ENCODE measurements around the gene POLR2F.
"Not testable (repeated sequence)": the region's sequence is repeated elsewhere in the genome, so short reads cannot be mapped to it uniquely, and the experiment has no call there.

Gene POLR2F

GRCh38 chr22:37953062-37953436 is 450 bp upstream of the POLR2F start:
- DNase-seq (ENCODE audit: low read depth), result no peak

GRCh38 chr22:37954686-37955085 is 1.2 kb downstream of the POLR2F start:
- DNase-seq (ENCODE audit: low read depth), result no peak

GRCh38 chr22:37955825-37956397 is 2.4 kb downstream of the POLR2F start:
- DNase-seq (ENCODE audit: low read depth), result not testable (repeated sequence)

GRCh38 chr22:37957232-37957631 is 3.7 kb downstream of the POLR2F start:
- no peak for DNase-seq (ENCODE audit: low read depth)

GRCh38 chr22:37959231-37959825 is 5.8 kb downstream of the POLR2F start:
- DNase-seq (ENCODE audit: low read depth), result no peak

- DNase-seq (ENCODE audit: low read depth), result no peak
Measured at GRCh38 chr22:37961062-37961461, 7.6 kb downstream of the POLR2F start.

GRCh38 chr22:37965940-37966664 is 12.6 kb downstream of the POLR2F start:
- no peak for DNase-seq (ENCODE audit: low read depth)

GRCh38 chr22:37967147-37967546 is 13.6 kb downstream of the POLR2F start:
- DNase-seq (ENCODE audit: low read depth), result no peak

- DNase-seq (ENCODE audit: low read depth), result no peak
Measured at GRCh38 chr22:37967637-37968451, 14.3 kb downstream of the POLR2F start.

- DNase-seq (ENCODE audit: low read depth), result no peak
Measured at GRCh38 chr22:37968452-37969251, 15.2 kb downstream of the POLR2F start.

GRCh38 chr22:37970864-37971263 is 17.4 kb downstream of the POLR2F start:
- no peak for DNase-seq (ENCODE audit: low read depth)

- DNase-seq (ENCODE audit: low read depth), result no peak
Measured at GRCh38 chr22:37971475-37972434, 18.3 kb downstream of the POLR2F start.

- DNase-seq (ENCODE audit: low read depth), result no peak
Measured at GRCh38 chr22:37972527-37972926, 19.0 kb downstream of the POLR2F start.

GRCh38 chr22:37973271-37974170 is 20.0 kb downstream of the POLR2F start:
- no peak for DNase-seq (ENCODE audit: low read depth)

- DNase-seq (ENCODE audit: low read depth), result no peak
Measured at GRCh38 chr22:37975153-37975552, 21.7 kb downstream of the POLR2F start.

- DNase-seq (ENCODE audit: low read depth), result not testable (repeated sequence)
Measured at GRCh38 chr22:37976022-37976421, 22.5 kb downstream of the POLR2F start.

- no peak for DNase-seq (ENCODE audit: low read depth)
Measured at GRCh38 chr22:37976547-37976946, 23.0 kb downstream of the POLR2F start.

GRCh38 chr22:37979782-37980181 is 26.3 kb downstream of the POLR2F start:
- no peak for DNase-seq (ENCODE audit: low read depth)

- no peak for DNase-seq (ENCODE audit: low read depth)
Measured at GRCh38 chr22:37981282-37982011, 27.9 kb downstream of the POLR2F start.

Data from HS-27A (cell line).